RCC 7860 (cell line): ENCODE data around the gene NBEA.

Experiments used
- DNase-seq: peaks from one replicate; pipeline ENCODE4 v3.0.0-alpha.2; 2015; ENCODE audit warnings: low spot score
- FAIRE-seq: peaks from 2 replicates; lab custom pipeline; 2012; peaks lifted over from hg19 to GRCh38; lab: Jason Lieb, UNC

The NBEA gene

GRCh38 chr13:35496761-35497386 is 554.8 kb downstream of the NBEA start:
- FAIRE-seq (no peak), DNase-seq (no peak)

GRCh38 chr13:35498231-35498630 is 556.2 kb downstream of the NBEA start:
- no peak for DNase-seq
- no peak for FAIRE-seq

- FAIRE-seq (no peak), DNase-seq (no peak)
Measured at GRCh38 chr13:35499196-35499662, 557.2 kb downstream of the NBEA start.

DNA sequence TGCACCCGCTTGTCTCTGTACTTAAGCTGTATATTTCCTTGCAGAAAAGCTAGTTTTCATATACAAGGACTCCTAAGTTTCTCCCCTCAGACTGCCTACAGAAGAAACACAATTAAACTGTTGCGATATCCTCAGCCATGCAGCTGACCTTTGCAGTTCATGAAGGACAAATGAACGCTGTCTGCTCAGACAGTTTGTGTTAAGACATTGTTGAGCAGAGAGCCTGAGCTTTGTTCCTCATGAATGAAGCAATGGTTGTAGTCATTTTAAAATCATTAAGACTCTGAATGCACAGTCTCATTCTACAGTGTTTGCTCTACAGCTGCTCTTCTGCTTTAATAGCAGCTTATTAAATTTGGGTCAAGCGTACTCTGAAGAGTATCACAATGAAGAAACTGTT is 557.6 kb downstream of the NBEA start:
- FAIRE-seq (no peak), DNase-seq (no peak)

DNA sequence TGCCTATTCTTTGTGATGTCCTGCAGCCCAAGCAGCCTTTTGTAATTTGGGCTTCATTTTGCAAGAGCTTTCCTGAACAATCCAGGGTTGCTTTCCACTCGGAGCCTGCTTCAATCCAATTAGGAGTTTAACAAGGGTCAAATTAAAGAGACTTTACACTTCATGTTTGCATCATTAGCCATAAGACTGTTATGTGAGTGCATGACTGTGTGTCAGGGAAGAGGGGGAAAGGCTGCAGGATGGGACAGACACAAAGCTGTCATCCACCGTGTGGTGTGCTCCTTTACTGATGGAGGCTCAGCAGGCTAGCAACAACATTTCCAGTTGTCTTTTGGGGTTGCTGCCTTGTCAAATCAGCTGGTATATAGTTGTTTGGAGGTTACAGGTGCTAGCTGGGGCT is 558.1 kb downstream of the NBEA start:
- DNase-seq (no peak), FAIRE-seq (no peak)

DNA sequence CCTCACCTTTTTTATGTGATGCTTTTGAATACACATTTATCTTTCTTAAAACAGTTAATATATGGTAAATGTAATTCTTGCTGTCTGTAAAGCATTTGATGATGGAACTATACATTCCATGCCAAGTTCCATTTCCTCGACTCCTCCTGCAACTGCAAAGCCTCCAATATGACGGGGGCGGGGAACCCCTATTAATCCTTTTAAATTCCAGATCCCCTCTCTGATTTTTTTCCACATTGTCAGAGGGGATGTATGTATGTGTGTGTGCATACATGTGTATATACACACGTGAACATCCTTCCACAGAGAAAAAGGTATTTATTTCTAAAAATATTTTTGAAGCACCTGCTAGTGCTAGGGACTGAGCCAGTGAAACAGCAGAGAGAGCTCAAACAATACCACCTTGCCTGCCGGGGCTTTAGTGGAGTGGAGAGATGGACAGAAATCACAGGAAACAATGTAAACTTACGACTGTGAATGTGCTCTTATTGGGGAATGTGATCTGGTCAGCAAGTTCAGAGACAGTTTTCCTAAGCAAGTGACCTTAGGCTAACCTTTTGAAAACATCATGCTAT is 559.7 kb downstream of the NBEA start:
- DNase-seq = no peak
- FAIRE-seq = no peak

DNA sequence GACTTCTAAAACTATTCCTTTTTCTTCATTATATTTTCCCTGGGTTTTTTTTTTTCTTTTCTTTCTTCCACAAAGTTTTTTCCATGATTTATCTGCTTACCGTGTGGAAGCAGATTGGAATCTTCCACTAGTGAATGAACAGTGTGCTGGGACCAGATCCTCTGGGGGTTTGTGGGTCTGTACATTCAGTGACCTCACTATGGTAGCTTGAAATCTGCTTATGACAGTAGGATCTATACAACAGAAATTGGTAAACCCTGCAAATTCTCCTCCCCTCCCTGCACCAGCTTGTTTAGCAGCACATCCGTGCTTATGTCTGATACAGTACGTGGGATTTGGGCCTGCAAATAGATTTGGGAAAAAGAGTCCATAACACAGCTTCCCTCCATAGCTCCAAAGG is 560.4 kb downstream of the NBEA start:
- FAIRE-seq (no peak), DNase-seq (no peak)

GRCh38 chr13:35512271-35512920 is 570.3 kb downstream of the NBEA start:
- DNase-seq = peak; percentile 67
- peak; percentile 91 for FAIRE-seq

GRCh38 chr13:35514061-35514477 is 572.0 kb downstream of the NBEA start:
- FAIRE-seq = no peak
- no peak for DNase-seq

DNA sequence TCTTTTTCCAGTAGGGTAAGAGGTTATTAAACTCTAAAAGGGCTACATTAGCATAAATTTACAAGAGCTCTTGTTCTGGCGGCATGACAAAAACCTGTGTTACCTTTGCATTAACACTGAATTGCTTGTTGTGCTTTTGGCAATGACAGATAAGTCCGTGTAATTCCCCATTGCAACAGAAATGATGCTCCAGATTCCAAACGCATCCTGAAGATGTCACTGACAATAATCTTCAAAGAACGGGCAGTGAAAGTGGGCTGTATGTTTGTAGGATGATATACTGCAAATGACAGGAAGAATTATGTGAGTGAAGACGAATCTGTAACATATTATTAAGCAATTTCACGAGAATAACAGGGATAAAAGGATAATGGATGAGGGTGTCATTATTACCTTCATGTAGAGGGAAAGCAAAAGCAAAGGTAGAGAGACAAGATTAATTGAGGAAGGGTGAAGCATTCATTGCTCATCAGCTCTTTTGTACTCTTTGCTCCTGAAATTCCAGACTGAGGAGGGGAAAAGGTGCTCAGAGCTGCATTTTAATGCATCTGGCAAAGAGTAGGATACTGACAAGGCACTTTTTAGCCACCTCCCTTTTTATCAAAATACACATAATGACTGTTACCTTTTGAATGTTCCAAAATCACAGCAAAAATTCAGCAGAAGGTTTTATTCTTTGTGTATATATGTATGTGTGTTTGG is 572.9 kb downstream of the NBEA start:
- FAIRE-seq = no peak
- no peak for DNase-seq

DNA sequence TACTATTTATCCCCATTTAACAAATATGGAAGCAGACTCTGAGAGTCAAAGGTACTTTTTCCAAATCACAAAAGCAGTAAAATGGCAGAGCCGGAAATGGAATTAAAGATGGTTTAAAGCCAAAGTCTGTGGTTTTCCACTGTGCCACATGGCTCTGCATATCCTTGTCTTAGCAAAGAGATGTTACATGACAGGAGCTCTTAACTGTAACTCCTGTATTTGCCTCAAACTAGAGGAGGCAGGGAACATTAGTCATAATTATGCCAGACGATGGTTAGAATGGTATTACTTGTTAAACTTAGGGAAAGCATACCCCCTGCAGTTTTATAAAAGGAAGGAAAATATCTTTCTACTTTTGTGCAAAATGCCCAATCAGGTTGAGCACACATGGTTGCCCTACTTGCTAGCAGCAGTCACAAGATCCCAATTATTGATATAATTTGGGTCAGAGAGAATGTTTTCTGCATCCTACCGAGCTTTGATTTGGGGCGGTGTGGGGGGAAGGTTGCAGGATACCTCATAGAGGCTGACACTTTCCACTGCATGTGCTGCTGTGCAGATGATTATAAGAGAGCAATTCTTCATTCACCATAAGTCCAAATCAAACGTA is 576.4 kb downstream of the NBEA start:
- no peak for FAIRE-seq
- no peak for DNase-seq

DNA sequence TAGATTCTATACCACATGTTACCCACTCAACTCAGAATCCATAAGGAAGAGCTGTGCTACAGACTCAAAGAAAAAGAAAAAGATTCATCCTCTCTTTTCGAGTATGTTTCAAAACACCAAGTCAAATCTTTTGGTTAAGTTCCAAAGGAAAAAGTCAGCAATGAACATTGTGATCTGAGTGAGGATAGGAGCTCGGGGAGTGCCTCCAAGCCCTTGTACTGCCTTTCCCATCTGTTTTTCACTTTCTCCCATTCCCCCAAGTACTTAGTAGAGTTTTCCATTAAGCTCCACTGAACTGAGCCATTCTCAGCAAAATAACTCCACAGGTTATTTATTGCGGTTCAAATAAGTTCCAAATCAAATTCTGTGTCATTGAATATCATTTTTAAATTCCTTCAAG is 582.1 kb downstream of the NBEA start:
- DNase-seq = no peak
- no peak for FAIRE-seq

GRCh38 chr13:35526577-35526976 is 584.5 kb downstream of the NBEA start:
- DNase-seq (no peak), FAIRE-seq (no peak)

GRCh38 chr13:35527451-35527850 is 585.4 kb downstream of the NBEA start:
- DNase-seq (no peak), FAIRE-seq (no peak)

GRCh38 chr13:35530147-35530546 is 588.1 kb downstream of the NBEA start:
- no peak for DNase-seq
- no peak for FAIRE-seq

- FAIRE-seq (no peak), DNase-seq (no peak)
Measured at GRCh38 chr13:35530581-35530980, 588.5 kb downstream of the NBEA start.

- FAIRE-seq = no peak
Measured at GRCh38 chr13:35531526-35531925, 589.5 kb downstream of the NBEA start.

DNA sequence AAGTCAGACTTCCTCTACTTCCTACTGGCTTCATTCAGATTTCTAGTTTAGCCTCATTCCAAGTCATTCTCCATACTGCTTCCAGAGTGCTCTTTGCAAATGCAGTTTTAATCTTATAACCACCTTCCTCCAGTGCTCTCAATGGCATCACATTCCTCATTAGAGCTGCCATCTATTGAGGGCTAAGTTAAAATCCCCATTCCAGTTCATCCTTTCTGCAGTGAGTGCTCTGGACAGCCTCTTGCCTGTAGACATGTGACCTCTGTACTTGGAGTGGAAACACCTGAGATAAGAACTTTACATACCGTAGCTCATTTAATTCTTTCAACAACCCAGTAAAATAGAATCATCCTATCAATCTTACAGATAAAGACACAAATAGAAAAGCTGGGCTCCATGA is 592.3 kb downstream of the NBEA start:
- FAIRE-seq (no peak), DNase-seq (no peak)

More at GRCh38 chr13:35531526-35531925, 589.5 kb downstream of the NBEA start:
- DNase-seq = no peak

DNA sequence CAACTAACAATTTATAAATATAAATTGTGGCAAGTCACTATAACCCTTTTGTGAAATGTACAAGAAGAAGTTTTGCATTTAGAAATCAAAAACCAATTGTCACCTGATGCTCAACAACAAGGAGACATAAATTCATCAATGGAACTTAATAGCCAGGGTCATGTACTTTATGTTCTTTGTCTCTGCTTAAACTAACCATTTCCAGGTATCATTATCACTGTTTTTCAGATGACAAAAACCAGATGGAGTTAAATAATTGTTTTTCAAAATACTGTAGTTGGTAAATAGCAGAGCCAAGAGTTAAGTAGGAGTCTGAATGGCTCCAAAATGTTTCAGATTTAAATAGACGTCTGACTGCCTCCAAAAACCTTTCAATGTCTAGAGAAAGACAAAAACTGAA is 606.7 kb downstream of the NBEA start:
- FAIRE-seq = no peak
- DNase-seq = no peak

DNA sequence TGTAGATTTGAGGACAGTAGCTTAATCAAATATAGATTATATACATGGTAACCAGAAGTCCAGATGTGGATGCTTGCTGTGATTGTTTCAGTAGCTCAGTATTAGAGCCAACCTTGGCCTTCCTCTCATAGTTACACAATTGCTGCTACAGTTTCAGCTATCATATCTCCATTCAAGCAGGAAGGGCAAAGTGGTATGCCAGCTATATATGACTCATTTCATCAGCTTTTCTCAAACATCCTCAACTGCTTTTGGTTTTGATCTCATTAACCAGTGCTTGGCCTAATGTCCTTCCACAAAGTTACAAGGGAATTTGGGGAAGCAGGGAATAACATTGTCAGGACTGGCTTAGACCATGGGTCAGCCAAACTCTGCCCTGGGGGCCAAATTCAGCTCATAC is 607.4 kb downstream of the NBEA start:
- FAIRE-seq = peak; percentile 84
- peak; percentile 70 for DNase-seq

- DNase-seq (peak; percentile 7), FAIRE-seq (peak; percentile 33)
Measured at GRCh38 chr13:35552172-35552844, 610.2 kb downstream of the NBEA start.
